Stimulated activated CD4-positive, alpha-beta T cell treated with anti-CD3 and anti-CD28 coated beads, Interleukin-2, amount 100 ng/mL, for 24 hours (primary cell): Measurements from ENCODE around the gene HKDC1.
A peak's percentile ranks its signal among the peaks of the same experiment; 100 is the strongest.

Experiments
- DNase-seq, 2 donors: peaks; one replicate each; pipeline ENCODE4 v3.0.0-alpha.2; 2020

The HKDC1 gene

DNA sequence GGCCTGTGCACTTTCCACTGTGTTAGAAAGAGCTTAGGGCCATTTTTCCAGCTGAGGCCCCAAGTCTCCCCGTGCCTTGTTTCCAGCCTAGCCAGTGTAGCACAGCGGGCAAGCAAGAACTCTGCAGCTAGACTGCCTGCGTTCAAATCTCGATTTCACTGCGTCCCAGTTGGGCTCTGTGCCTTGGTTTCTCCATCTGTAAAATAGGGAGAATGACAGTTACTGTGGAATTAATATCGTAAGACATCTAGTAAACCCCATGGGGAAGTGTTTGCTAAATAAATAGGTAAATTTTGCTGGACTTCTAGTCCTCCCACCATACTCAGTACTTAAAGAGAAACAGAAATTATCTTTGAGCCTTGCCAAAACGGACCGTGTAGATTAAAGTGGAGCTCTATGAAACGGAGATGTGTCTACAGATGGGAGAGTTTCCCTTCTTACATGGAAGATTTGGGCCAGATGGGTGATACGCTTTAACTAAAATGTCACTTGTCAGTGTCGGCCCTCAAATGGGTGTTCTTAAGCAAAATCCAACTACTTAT is 3.5 kb upstream of the HKDC1 start:
- no peak for DNase-seq

- DNase-seq, result no peak
These were observed 2.9 kb upstream of the HKDC1 start for GRCh38 chr10:69217119-69217754.

- no peak for DNase-seq
These were observed 1.3 kb upstream of the HKDC1 start for GRCh38 chr10:69218831-69219230.

DNA sequence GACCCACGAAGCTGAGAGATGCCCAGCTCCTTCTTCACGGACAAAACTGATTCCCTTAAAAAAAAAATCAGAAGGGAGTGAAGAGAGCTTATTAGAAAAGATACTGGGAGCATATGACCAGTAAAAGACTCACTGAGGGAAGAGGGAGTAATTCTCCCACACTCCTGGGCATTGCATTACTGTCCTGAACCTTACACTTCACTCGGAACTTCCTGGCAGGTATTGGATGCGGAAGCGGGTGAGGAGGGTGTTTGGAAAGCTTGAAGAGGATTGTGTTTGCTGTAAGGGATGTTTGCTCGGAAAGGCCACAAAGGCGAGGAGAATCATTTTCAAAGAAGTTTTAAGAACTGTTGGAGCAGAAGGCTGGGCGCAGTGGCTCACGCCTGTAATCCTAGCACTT is 375 bp downstream of the HKDC1 start:
- DNase-seq, result no peak

DNA sequence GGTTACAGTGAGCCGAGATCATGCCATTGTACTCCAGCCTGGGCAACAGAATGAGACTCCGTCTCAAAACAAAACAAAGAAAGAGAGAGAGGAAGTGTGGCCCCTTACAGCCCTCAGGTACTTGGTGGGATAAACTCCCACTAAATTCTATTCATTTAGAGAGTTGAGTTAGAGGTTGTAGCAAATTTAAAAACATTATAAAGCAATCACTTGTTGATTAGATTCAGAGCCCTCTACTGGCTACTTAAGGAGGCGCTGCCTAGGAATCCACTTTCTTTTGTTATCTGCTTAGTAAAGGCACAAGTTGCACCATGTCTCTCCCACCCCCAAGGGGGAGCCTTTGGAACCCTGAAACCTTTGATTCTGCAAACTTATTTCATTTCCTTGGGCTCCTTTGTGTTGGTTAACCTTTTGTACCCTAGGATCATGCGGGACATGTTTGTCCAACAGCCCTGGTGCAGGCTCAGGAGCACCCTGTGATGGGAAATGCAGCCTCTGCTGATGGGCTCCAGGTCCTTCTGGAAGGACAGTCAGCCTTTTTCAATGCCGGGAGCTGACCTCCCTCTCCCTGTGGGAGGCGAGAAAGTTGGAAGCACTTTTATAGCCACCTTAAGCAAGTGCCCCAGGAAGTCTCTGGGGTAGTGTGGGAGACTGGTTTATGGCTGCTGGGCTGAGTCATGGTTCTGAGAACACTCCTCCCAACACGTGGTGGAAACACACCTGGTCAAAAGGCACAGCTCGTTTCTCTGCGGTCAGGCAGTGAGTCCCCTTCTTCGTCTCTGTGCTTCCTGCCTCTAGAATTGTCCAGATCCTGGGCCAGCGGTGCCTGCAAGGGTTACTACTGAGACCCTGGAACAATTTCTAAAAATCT is 2.3 kb downstream of the HKDC1 start:
- DNase-seq, result peak; percentile 74

DNA sequence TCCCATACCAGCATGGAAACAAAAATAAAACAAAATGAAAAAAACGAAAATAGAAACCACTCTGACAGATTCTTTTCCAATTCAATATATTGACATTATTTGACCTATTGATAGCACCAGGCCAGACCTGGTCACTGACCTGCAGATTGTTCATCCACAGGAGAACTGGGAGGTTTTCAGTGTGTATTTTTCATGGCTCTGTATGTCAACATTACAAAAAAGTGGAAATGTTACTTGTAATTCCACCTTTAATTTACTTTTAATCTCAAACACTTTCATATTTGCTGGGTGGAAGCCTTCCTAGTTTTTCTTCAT is 2.9 kb downstream of the HKDC1 start:
- no peak for DNase-seq

DNA sequence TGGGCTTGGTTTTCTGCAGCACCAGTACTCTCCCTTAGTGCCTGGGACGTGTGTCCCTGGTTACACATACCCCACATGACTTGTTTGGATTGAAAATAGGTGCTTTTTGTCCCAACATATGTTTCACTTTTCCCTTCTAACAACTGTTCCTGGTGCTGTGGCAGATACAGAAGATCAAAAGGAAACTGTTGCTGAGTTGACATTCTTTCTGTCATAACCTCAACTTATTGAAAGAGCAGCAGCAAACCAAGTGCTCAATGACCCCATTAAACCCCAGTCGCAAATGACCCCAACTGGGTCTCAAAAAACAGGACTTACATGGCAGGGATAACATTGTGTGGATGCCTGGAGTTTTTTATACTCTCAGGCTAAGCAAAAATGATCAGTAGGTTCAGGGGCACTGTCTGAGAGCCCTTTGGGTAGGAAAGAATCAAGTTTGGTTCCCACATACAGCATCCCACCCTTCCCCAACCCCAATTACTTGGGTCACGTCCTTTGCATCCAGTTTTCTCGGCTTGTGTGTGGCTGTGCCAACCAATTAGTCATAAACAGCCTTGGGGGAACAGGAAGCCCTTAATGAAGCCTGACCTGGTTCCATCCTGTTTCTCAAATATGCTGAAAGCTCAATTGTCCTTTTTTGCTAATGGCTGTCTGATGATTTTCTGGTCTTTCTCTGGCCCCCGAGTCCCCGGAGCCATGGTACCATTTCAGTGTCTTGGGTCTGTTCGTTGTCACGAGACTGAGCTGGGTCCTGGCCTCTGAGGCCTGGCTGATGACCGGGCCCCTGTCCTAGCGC is 4.9 kb downstream of the HKDC1 start:
- DNase-seq, result no peak

DNA sequence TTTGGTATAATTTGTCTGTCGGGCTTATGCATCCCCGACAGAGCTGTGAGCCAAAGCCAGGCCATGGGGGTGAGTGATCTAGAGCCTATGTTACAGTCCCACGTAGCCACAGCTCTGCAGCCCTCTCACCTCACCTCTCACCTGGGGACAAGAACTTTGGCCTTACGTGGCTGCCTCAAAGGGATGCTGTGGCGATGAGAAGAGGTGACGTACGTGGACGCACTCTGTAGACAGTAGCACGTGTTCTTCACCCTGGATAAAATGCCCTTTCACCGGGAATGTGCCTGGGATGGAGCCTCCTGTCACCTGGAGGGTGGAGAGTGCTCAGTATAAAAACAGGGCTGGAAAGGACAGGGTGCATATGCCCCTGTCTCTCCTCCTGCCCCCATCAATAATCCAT is 5.5 kb downstream of the HKDC1 start:
- DNase-seq, result no peak

DNA sequence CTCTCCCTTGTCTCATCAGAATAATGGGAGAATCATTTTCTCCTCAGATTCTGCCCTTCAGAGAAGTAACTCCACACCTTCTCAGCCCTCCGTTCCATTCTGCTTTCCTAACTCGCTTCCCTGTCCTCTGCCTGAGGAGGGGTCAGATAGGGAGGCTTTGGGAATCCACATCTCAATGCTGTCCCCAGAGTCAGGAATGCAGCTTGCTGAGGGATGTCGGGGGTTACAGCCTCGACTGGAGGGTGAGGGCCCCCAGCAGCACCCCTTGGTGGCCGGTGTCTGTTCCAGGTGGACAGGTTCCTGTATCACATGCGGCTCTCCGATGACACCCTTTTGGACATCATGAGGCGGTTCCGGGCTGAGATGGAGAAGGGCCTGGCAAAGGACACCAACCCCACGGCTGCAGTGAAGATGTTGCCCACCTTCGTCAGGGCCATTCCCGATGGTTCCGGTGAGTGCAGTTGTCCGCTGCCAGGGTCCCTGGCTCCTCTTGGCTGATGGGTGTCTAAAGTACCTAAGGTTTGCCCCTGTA is 6.9 kb downstream of the HKDC1 start:
- DNase-seq, result no peak

DNA sequence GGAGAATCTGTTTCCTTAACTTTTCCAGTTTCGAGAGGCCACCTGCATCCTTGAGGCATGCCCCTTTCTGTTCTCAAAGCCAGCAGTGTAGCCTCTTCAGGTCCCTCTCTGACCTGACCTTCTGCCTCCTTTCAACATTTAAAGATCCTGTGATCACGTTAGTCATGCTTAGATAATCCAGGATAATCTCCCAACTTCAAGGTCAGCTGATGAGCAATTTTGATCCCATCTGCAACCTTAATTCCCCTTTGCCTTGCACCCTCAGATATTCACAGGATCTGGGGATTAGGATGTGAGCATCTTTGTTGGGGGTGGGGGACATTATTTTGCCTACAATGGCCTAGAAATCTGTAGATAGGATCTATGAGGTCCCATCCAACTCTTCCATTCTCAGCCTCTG is 8.0 kb downstream of the HKDC1 start:
- no peak for DNase-seq

GRCh38 chr10:69229616-69229916 is 9.4 kb downstream of the HKDC1 start:
- no peak for DNase-seq

- DNase-seq, result no peak
These were observed 10.0 kb downstream of the HKDC1 start for GRCh38 chr10:69230128-69230527.

GRCh38 chr10:69232252-69232651 is 12.1 kb downstream of the HKDC1 start:
- DNase-seq, result no peak

DNA sequence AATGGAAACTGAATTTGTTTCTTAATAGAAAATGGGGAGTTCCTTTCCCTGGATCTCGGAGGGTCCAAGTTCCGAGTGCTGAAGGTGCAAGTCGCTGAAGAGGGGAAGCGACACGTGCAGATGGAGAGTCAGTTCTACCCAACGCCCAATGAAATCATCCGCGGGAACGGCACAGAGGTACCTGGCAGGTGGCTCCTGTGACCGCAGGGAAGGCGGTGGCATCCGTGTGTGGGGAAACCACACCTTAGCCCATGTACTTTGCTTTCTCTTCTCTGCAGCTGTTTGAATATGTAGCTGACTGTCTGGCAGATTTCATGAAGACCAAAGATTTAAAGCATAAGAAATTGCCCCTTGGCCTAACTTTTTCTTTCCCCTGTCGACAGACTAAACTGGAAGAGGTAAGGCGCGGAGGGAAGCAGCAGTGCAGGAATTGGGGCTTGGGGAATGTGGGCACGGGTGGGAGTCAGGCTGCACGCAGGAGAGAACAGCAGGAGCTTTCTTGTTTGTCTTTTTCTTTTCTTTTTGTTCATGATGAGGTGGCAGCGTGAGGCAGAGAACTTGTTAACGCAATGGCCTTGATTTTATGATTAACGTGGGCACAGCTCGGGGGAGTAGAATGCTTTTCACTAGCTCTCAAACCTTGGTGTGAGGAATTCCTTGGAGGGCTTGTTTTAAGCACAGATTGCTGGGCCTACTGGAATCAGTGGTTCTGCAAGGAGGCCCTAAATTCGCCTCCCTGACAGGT is 12.8 kb downstream of the HKDC1 start:
- no peak for DNase-seq

GRCh38 chr10:69234447-69234846 is 14.3 kb downstream of the HKDC1 start:
- no peak for DNase-seq

DNA sequence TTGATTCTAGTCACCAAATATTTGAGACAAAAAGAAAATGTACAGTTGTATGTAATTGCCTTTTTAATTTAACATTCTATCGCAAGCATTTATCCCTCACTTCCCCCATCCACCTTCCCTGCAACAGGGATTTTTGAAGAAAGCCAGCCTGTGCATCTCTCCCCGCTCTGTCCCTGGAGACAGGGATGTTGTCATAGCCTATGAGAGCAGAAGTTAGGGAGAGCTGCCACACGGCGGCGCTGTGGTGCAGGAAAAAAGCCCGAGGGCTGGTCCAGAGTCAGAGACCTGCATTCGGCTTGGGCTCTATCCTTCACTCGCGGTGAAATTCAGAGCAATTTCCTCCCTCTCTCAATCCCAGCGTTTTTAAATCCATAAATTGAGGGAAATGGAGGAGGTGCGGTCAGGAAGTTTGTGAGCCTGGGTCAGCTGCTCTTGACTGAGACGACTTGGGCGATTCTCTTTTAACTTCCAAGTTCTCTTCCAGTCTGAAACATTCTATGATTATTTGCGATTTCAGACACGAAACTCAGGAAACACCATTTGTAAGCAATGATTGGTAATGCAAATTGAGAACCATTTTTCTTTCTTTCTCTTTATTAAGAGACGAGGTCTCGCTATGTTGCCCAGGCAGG is 17.5 kb downstream of the HKDC1 start:
- peak; percentile 92 to 93 for DNase-seq

- no peak for DNase-seq
These were observed 19.0 kb downstream of the HKDC1 start for GRCh38 chr10:69239136-69239535.

GRCh38 chr10:69239816-69240434 is 19.8 kb downstream of the HKDC1 start:
- no peak for DNase-seq

DNA sequence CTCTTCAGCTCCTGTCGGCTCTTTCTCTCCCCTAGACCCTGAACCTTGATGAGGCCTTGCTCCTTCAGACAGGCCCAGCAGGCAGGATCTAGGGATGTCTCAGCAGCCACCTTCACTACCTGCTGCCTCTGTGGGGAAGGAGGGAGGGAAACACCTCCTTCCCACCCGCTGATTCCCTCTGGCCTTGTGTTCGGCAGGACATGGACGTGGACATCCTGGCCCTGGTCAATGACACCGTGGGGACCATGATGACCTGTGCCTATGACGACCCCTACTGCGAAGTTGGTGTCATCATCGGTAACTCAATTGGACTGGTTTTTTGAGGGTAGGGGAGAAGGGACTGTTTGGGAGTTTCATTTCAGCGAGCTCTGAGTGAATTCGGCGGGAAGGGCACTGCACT is 20.3 kb downstream of the HKDC1 start:
- no peak for DNase-seq

DNA sequence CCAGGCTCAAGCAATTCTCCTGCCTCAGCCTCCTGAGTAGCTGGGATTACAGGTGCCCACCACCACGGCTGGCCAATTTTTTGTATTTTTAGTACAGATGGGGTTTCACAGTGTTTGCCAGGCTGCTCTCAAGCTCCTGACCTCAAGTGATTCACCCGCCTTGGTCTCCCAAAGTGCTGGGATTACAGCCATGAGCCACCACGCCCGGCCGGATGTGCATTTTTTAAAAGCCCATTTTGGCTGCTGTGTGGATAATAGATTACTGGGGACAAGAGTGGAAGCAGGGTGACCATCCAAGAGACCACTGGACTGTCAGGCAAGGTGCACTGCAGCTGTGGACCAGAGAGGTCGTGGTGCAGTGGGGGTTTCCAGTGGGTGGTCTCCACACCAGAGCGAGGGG is 21.4 kb downstream of the HKDC1 start:
- DNase-seq, result no peak

GRCh38 chr10:69242040-69242851 is 22.1 kb downstream of the HKDC1 start:
- DNase-seq, result no peak
